ENCODE measurements around the gene PLPP2.

DNA sequence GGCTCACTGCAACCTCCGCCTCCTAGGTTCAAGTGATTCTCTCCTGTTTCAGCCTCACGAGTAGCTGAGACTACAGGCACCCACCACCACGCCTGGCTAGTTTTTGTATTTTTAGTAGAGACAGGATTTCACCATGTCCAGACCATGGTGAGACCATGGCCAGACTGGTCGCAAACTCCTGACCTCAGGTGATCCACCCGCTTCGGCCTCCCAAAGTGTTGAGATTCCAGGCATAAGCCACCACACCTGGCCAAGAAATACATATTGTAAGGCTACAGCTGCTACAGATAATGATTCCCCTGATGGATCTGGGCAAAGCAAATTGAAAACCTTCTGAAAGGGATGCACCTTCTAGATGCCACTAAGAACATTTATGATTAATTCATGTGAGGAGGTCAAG is 17.8 kb downstream of the PLPP2 start:
- TF ChIP-seq, protein P1, sequence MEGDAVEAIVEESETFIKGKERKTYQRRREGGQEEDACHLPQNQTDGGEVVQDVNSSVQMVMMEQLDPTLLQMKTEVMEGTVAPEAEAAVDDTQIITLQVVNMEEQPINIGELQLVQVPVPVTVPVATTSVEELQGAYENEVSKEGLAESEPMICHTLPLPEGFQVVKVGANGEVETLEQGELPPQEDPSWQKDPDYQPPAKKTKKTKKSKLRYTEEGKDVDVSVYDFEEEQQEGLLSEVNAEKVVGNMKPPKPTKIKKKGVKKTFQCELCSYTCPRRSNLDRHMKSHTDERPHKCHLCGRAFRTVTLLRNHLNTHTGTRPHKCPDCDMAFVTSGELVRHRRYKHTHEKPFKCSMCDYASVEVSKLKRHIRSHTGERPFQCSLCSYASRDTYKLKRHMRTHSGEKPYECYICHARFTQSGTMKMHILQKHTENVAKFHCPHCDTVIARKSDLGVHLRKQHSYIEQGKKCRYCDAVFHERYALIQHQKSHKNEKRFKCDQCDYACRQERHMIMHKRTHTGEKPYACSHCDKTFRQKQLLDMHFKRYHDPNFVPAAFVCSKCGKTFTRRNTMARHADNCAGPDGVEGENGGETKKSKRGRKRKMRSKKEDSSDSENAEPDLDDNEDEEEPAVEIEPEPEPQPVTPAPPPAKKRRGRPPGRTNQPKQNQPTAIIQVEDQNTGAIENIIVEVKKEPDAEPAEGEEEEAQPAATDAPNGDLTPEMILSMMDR (conservative IDR thresholded peaks at IDR 0.05; ENCODE audit: low read depth, low read length): no peak
- TF ChIP-seq POLR2A (IDR thresholded peaks at IDR 0.05; ENCODE audit: low read depth, low read length) (no peak), CHD1 (IDR thresholded peaks at IDR 0.05; ENCODE audit: low read depth, low read length) (no peak)
- TF ChIP-seq, protein P2, sequence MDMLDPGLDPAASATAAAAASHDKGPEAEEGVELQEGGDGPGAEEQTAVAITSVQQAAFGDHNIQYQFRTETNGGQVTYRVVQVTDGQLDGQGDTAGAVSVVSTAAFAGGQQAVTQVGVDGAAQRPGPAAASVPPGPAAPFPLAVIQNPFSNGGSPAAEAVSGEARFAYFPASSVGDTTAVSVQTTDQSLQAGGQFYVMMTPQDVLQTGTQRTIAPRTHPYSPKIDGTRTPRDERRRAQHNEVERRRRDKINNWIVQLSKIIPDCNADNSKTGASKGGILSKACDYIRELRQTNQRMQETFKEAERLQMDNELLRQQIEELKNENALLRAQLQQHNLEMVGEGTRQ (IDR thresholded peaks at IDR 0.05; ENCODE audit: low read depth, low read length): no peak

Data from IMR-90 (cell line).